HG03457 (cell line): ENCODE results near the gene PITPNB.

Experiments
- ATAC-seq: cut with Tn5 transposase; IDR thresholded peaks from one replicate; pipeline ENCODE4 v1.9.1; 2021; ENCODE audit warnings: moderate number of reproducible peaks; ENCODE audit not compliant: unreplicated experiment

PITPNB gene

GRCh38 chr22:27881421-27881820, 37.6 kb downstream of the PITPNB start:
- no peak for ATAC-seq

- ATAC-seq, result no peak
These were observed 38.2 kb downstream of the PITPNB start for GRCh38 chr22:27880778-27881394.

GRCh38 chr22:27879923-27880322, 39.1 kb downstream of the PITPNB start:
- no peak for ATAC-seq

- ATAC-seq, result no peak
These were observed 40.5 kb downstream of the PITPNB start for GRCh38 chr22:27878541-27878940.

- no peak for ATAC-seq
These were observed 41.6 kb downstream of the PITPNB start for GRCh38 chr22:27877501-27877900.

GRCh38 chr22:27876684-27877083, 42.4 kb downstream of the PITPNB start:
- no peak for ATAC-seq

- no peak for ATAC-seq
These were observed 43.1 kb downstream of the PITPNB start for GRCh38 chr22:27875951-27876350.

GRCh38 chr22:27874764-27875163, 44.3 kb downstream of the PITPNB start:
- ATAC-seq, result no peak

GRCh38 chr22:27874185-27874584, 44.9 kb downstream of the PITPNB start:
- no peak for ATAC-seq

- ATAC-seq, result no peak
These were observed 45.6 kb downstream of the PITPNB start for GRCh38 chr22:27873472-27873871.

GRCh38 chr22:27872488-27872887, 46.6 kb downstream of the PITPNB start:
- ATAC-seq, result no peak

GRCh38 chr22:27871306-27872014, 47.6 kb downstream of the PITPNB start:
- no peak for ATAC-seq

GRCh38 chr22:27870234-27871191, 48.5 kb downstream of the PITPNB start:
- ATAC-seq, result no peak

GRCh38 chr22:27868732-27869282, 50.2 kb downstream of the PITPNB start:
- ATAC-seq, result no peak

- no peak for ATAC-seq
These were observed 50.9 kb downstream of the PITPNB start for GRCh38 chr22:27867953-27868731.

- ATAC-seq, result no peak
These were observed 51.7 kb downstream of the PITPNB start for GRCh38 chr22:27867085-27867952.

- no peak for ATAC-seq
These were observed 52.6 kb downstream of the PITPNB start for GRCh38 chr22:27866135-27867084.

GRCh38 chr22:27865496-27865895, 53.6 kb downstream of the PITPNB start:
- ATAC-seq, result no peak
